HEK293 (cell line): ENCODE data around the gene ATAD1.

Experiments used
- CTCF ChIA-PET: fragments of 350-600 bp; formaldehyde crosslinking; extraction: SDS; loops from one replicate; lab custom pipeline; 2021; ENCODE audit warnings: antibody characterized with exemption; lab: Yijun Ruan, JAX
- POLR2A ChIA-PET: fragments of 300-600 bp; formaldehyde crosslinking; extraction: SDS; loops from one replicate; lab custom pipeline; 2020; ENCODE audit warnings: antibody characterized with exemption, inconsistent platforms; lab: Yijun Ruan, JAX
- H3K27ac ChIP-seq: fragments of 200-500 bp; sonication (Bioruptor generic); 2 replicates; pipeline ENCODE4 v1.5.1; 2014; ENCODE audit warnings: low read depth, low read length, control low read depth, inconsistent platforms; ENCODE audit errors: extremely low read depth
- H3K36me3 ChIP-seq, 2 experiments: fragments of 200-500 bp in 1 of 2; sonication (Bioruptor generic) in 1 of 2; 1 replicate in 1 of 2; 2 replicates in 1 of 2; pipeline ENCODE4 v1.5.1; 2014 to 2017; ENCODE audit warnings: inconsistent platforms in 2 of 2, low read length in 2 of 2; ENCODE audit not compliant: control insufficient read depth in 2 of 2, insufficient read depth in 1 of 2
- H3K4me1 ChIP-seq: fragments of 200-500 bp; sonication (Bioruptor generic); 2 replicates; pipeline ENCODE4 v1.5.1; 2014; ENCODE audit warnings: mild to moderate bottlenecking, low read length, inconsistent platforms; ENCODE audit not compliant: control insufficient read depth, insufficient read depth
- H3K4me3 ChIP-seq: 2 replicates; pipeline ENCODE4 v1.5.1; 2011; ENCODE audit warnings: low read depth, mild to moderate bottlenecking, control low read depth, low read length, moderate library complexity
- H3K9me3 ChIP-seq: fragments of 200-500 bp; sonication (Bioruptor generic); 2 replicates; pipeline ENCODE4 v1.5.1; 2014; ENCODE audit warnings: low read depth, low read length, inconsistent platforms; ENCODE audit not compliant: control insufficient read depth, insufficient read depth
- FEZF1 ChIP-seq: fragments of 450-650 bp; formaldehyde crosslinking; IDR thresholded peaks from 2 replicates; pipeline ENCODE4 v1.5.1; 2016; ENCODE audit warnings: missing biosample characterization, missing genetic modification characterization
- HOXA7 ChIP-seq: sonication (generic); formaldehyde crosslinking; IDR thresholded peaks from 2 replicates; pipeline ENCODE4 v1.8.1; 2022; ENCODE audit warnings: missing genetic modification reagents, borderline replicate concordance
- OSR2 ChIP-seq: fragments of 450-650 bp; formaldehyde crosslinking; IDR thresholded peaks from 2 replicates; pipeline ENCODE4 v1.5.1; 2016; ENCODE audit warnings: missing biosample characterization, missing genetic modification characterization
- REPIN1 ChIP-seq: fragments of 450-650 bp; formaldehyde crosslinking; IDR thresholded peaks from 2 replicates; pipeline ENCODE4 v1.5.1; 2017; ENCODE audit warnings: missing biosample characterization, missing genetic modification characterization, low read depth
- SETDB1 ChIP-seq: IDR thresholded peaks from one replicate; pipeline ENCODE4 v1.6.1; 2017; ENCODE audit warnings: mild to moderate bottlenecking, low read length, moderate library complexity, mixed read lengths; ENCODE audit not compliant: insufficient read length
- ZBTB17 ChIP-seq: fragments of 450-650 bp; formaldehyde crosslinking; IDR thresholded peaks from 2 replicates; pipeline ENCODE4 v1.5.1; 2016; ENCODE audit warnings: missing biosample characterization, missing genetic modification characterization
- ZBTB49 ChIP-seq: fragments of 450-650 bp; formaldehyde crosslinking; IDR thresholded peaks from 2 replicates; pipeline ENCODE4 v1.5.1; 2016; ENCODE audit warnings: missing biosample characterization, missing genetic modification characterization, low read depth
- ZEB2 ChIP-seq: fragments of 450-650 bp; formaldehyde crosslinking; IDR thresholded peaks from 2 replicates; pipeline ENCODE4 v1.5.1; 2016; ENCODE audit warnings: missing biosample characterization, missing genetic modification characterization
- ZFP3 ChIP-seq: fragments of 450-650 bp; formaldehyde crosslinking; IDR thresholded peaks from 2 replicates; pipeline ENCODE4 v1.5.1; 2016; ENCODE audit warnings: low read depth, missing biosample characterization, missing genetic modification characterization
- ZNF140 ChIP-seq: fragments of 450-650 bp; formaldehyde crosslinking; IDR thresholded peaks from 2 replicates; pipeline ENCODE4 v1.5.1; 2016; ENCODE audit warnings: missing biosample characterization, missing genetic modification characterization
- ZNF157 ChIP-seq: fragments of 450-650 bp; formaldehyde crosslinking; IDR thresholded peaks from 2 replicates; pipeline ENCODE4 v1.5.1; 2016; ENCODE audit warnings: missing biosample characterization, missing genetic modification characterization
- ZNF23 ChIP-seq: fragments of 450-650 bp; formaldehyde crosslinking; IDR thresholded peaks from 2 replicates; pipeline ENCODE4 v1.5.1; 2016; ENCODE audit warnings: missing biosample characterization, missing genetic modification characterization, borderline replicate concordance
- ZNF239 ChIP-seq: fragments of 450-650 bp; formaldehyde crosslinking; IDR thresholded peaks from 2 replicates; pipeline ENCODE4 v1.5.1; 2016; ENCODE audit warnings: missing biosample characterization, missing genetic modification characterization
- ZNF266 ChIP-seq: fragments of 450-650 bp; formaldehyde crosslinking; IDR thresholded peaks from 2 replicates; pipeline ENCODE4 v1.5.1; 2016; ENCODE audit warnings: missing biosample characterization, missing genetic modification characterization, low read depth
- ZNF335 ChIP-seq: fragments of 450-650 bp; formaldehyde crosslinking; conservative IDR thresholded peaks from 2 replicates; pipeline ENCODE4 v1.5.1; 2016; ENCODE audit warnings: missing biosample characterization, missing genetic modification characterization
- ZNF341 ChIP-seq: fragments of 450-650 bp; formaldehyde crosslinking; IDR thresholded peaks from 2 replicates; pipeline ENCODE4; 2016; ENCODE audit warnings: low read depth, missing biosample characterization, missing genetic modification characterization
- ZNF362 ChIP-seq: fragments of 450-650 bp; formaldehyde crosslinking; IDR thresholded peaks from 2 replicates; pipeline ENCODE4 v1.5.1; 2016; ENCODE audit warnings: missing biosample characterization, missing genetic modification characterization
- ZNF366 ChIP-seq: fragments of 450-650 bp; formaldehyde crosslinking; conservative IDR thresholded peaks from 2 replicates; pipeline ENCODE4 v1.5.1; 2016; ENCODE audit warnings: missing biosample characterization, missing genetic modification characterization
- ZNF394 ChIP-seq: fragments of 450-650 bp; formaldehyde crosslinking; IDR thresholded peaks from 2 replicates; pipeline ENCODE4 v1.5.1; 2016; ENCODE audit warnings: missing biosample characterization, missing genetic modification characterization, mild to moderate bottlenecking, moderate library complexity, borderline replicate concordance
- ZNF473 ChIP-seq: fragments of 450-650 bp; formaldehyde crosslinking; IDR thresholded peaks from 2 replicates; pipeline ENCODE4 v1.5.1; 2017; ENCODE audit warnings: missing biosample characterization, missing genetic modification characterization
- ZNF501 ChIP-seq: fragments of 450-650 bp; formaldehyde crosslinking; IDR thresholded peaks from 2 replicates; pipeline ENCODE4 v1.5.1; 2016; ENCODE audit warnings: missing biosample characterization, missing genetic modification characterization
- ZNF600 ChIP-seq: fragments of 450-650 bp; formaldehyde crosslinking; IDR thresholded peaks from 2 replicates; pipeline ENCODE4 v1.5.1; 2016; ENCODE audit warnings: missing biosample characterization, missing genetic modification characterization
- ZNF610 ChIP-seq: fragments of 450-650 bp; formaldehyde crosslinking; IDR thresholded peaks from 2 replicates; pipeline ENCODE4 v1.5.1; 2016; ENCODE audit warnings: missing biosample characterization, missing genetic modification characterization, borderline replicate concordance
- ZNF664 ChIP-seq: fragments of 450-650 bp; formaldehyde crosslinking; IDR thresholded peaks from 2 replicates; pipeline ENCODE4 v1.5.1; 2016; ENCODE audit warnings: missing biosample characterization, missing genetic modification characterization
- ZNF704 ChIP-seq: fragments of 450-650 bp; formaldehyde crosslinking; IDR thresholded peaks from 2 replicates; pipeline ENCODE4 v1.5.1; 2016; ENCODE audit warnings: missing biosample characterization, missing genetic modification characterization
- ZNF747 ChIP-seq: fragments of 450-650 bp; formaldehyde crosslinking; IDR thresholded peaks from 2 replicates; pipeline ENCODE4 v1.5.1; 2016; ENCODE audit warnings: missing biosample characterization, missing genetic modification characterization
- ZNF785 ChIP-seq: fragments of 450-650 bp; formaldehyde crosslinking; IDR thresholded peaks from 2 replicates; pipeline ENCODE4 v1.5.1; 2016; ENCODE audit warnings: missing biosample characterization, missing genetic modification characterization
- ZNF830 ChIP-seq: fragments of 450-650 bp; IDR thresholded peaks from 2 replicates; pipeline ENCODE4 v1.5.0; 2018; ENCODE audit warnings: missing biosample characterization, missing genetic modification characterization, low read depth, mild to moderate bottlenecking, moderate library complexity
- ZSCAN30 ChIP-seq: fragments of 450-650 bp; IDR thresholded peaks from 2 replicates; pipeline ENCODE4 v1.5.1; 2018; ENCODE audit warnings: missing biosample characterization, mild to moderate bottlenecking, missing genetic modification characterization, moderate library complexity
- TF ChIP-seq, protein P1 (sequence below): fragments of 450-650 bp; formaldehyde crosslinking; IDR thresholded peaks from 2 replicates; pipeline ENCODE4 v1.5.1; 2017; ENCODE audit warnings: missing biosample characterization, missing genetic modification characterization

The ATAD1 gene

GRCh38 chr10:87765666-87766376 is 52.2 kb downstream of the ATAD1 start (continued):
- TF ChIP-seq ZNF140 (tag by site-specific recombination), result peak; percentile 98
- TF ChIP-seq ZNF664 (tag by site-specific recombination), result peak; percentile 86
- no peak for TF ChIP-seq ZNF23 (tag by site-specific recombination)

DNA sequence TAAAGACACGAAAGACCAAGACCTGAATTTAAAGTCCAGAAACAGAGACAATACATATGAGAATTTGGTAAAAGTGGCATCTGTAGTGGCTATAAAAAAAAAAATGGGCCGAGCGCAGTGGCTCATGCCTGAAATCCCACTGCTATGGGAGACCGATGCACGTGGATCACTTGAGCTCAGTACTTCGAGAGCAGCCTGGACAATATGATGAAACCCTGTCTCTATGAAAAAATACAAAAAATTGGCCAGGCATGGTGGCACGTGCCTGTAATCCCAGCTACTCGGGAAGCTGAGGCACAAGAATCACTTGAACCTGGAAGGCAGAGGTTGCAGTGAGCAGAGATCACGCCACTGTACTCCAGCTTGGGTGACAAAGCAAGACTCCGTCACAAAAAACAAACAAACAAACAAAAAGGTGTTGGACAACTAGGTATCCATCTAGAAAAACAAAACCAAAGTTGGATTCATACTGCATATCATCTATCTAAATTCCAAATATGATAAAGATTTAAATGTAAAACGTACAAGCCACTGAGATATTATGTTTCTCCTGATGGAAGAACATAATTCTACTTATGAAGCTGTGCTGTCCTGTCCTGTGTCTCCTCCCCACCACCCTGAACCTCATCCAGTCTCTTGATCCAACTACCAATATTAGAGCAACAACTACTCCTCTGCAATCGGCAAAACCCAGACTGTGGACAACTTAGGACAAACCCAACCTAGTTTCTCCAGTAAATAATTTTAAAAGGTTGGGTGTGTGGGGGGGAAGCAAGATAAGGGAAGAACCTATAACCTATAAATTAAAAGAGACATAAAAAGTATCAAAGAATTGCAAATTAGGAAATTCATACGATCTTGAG is 53.7 kb downstream of the ATAD1 start:
- Histone ChIP-seq H3K27ac (no peak overlapping the region), H3K4me1 (peaks cover 24% of the 10 kb centered on the region), H3K36me3 (peaks cover 13 to 23% of the 10 kb centered on the region in 2 experiments), H3K9me3 (no peaks in the 10 kb centered on the region), H3K4me3 (no peak overlapping the region)
- CTCF ChIA-PET, result interaction anchor here (0.6 to 0.7 kb wide), 2 partner anchors 8 to 31 kb away, joined by 4 to 7 read pairs; no protein-coding TSS in a partner anchor
- POLR2A ChIA-PET, result interaction anchor here (0.9 kb wide), 1 partner anchor 13 kb away, joined by 3 read pairs; no protein-coding TSS in a partner anchor
- TF ChIP-seq ZNF157 (tag by site-specific recombination) (no peak), ZNF362 (peak; percentile 44; the same call in 1 of the 2 replicates), ZBTB17 (peak; percentile 45), ZNF366 (tag by site-specific recombination) (no peak), ZNF830 (no peak), ZNF473 (tag by site-specific recombination) (no peak), ZSCAN30 (tag by site-specific recombination) (no peak), ZEB2 (tag by site-specific recombination) (no peak), REPIN1 (tag by site-specific recombination) (no peak), ZBTB49 (no peak), OSR2 (peak; percentile 96), ZNF394 (tag by site-specific recombination) (peak; percentile 55; the same call in 1 of the 2 replicates), FEZF1 (no peak), HOXA7 (CRISPR knock-in tag) (no peak), ZNF785 (tag by site-specific recombination) (no peak), ZNF747 (tag by site-specific recombination) (no peak), SETDB1 (no peak), ZNF335 (0 out of 2 replicates have a peak, but pooled peaks have one; percentile 21), ZFP3 (tag by site-specific recombination) (peak; percentile 77), ZNF266 (tag by site-specific recombination) (no peak), ZNF341 (tag by site-specific recombination) (peak; percentile 67), ZNF239 (no peak), ZNF501 (tag by site-specific recombination) (no peak), ZNF704 (tag by site-specific recombination) (no peak), ZNF610 (tag by site-specific recombination) (no peak), ZNF600 (tag by site-specific recombination) (peak; percentile 91)
- TF ChIP-seq, protein P1, sequence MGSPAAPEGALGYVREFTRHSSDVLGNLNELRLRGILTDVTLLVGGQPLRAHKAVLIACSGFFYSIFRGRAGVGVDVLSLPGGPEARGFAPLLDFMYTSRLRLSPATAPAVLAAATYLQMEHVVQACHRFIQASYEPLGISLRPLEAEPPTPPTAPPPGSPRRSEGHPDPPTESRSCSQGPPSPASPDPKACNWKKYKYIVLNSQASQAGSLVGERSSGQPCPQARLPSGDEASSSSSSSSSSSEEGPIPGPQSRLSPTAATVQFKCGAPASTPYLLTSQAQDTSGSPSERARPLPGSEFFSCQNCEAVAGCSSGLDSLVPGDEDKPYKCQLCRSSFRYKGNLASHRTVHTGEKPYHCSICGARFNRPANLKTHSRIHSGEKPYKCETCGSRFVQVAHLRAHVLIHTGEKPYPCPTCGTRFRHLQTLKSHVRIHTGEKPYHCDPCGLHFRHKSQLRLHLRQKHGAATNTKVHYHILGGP (tag by site-specific recombination), result peak; percentile 53; the same call in 1 of the 2 replicates
